Measurements from ENCODE around the gene ZBTB3.
"Not testable (repeated sequence)": the region's sequence is repeated elsewhere in the genome, so short reads cannot be mapped to it uniquely, and the experiment has no call there.

ZBTB3 gene

GRCh38 chr11:62760867-62761227 lies 6.9 kb upstream of the ZBTB3 start:
- H3K27me3 ChIP-seq (ENCODE audit: control insufficient read depth in 5 of 5, insufficient read depth in 4 of 5, low read length in 5 of 5); H3K9ac ChIP-seq (ENCODE audit: low read length in 5 of 5); H3K27ac ChIP-seq (ENCODE audit: low read depth, low read length); H3K9me3 ChIP-seq (ENCODE audit: control insufficient read depth in 5 of 5, low read length in 5 of 5): not testable (repeated sequence)
- peaks cover 4 to 18% (median 15%) of the 10 kb centered on the region in 5 donors for H3K4me1 ChIP-seq (ENCODE audit: control insufficient read depth in 5 of 5, insufficient read depth in 5 of 5, low read length in 5 of 5)
- H3K4me3 ChIP-seq (ENCODE audit: low read depth in 1 of 5, low read length in 5 of 5), result peak overlapping the region; percentile 11 to 92 (median 48)
- H3K36me3 ChIP-seq (ENCODE audit: control insufficient read depth in 5 of 5, insufficient read depth in 5 of 5, low read length in 5 of 5), result peaks cover 0 to 13% (median 7%) of the 10 kb centered on the region in 5 donors

GRCh38 chr11:62757846-62758788 lies 4.2 kb upstream of the ZBTB3 start:
- no peaks in the 10 kb centered on the region for H3K27me3 ChIP-seq (ENCODE audit: control insufficient read depth in 5 of 5, insufficient read depth in 4 of 5, low read length in 5 of 5)
- H3K27ac ChIP-seq (ENCODE audit: low read depth, low read length), result no peak overlapping the region
- H3K4me1 ChIP-seq (ENCODE audit: control insufficient read depth in 5 of 5, insufficient read depth in 5 of 5, low read length in 5 of 5), result peaks cover 12 to 26% (median 20%) of the 10 kb centered on the region in 5 donors
- peaks cover 0 to 6% (median 0%) of the 10 kb centered on the region in 5 donors for H3K36me3 ChIP-seq (ENCODE audit: control insufficient read depth in 5 of 5, insufficient read depth in 5 of 5, low read length in 5 of 5)
- H3K9me3 ChIP-seq (ENCODE audit: control insufficient read depth in 5 of 5, low read length in 5 of 5), result no peaks in the 10 kb centered on the region
- H3K4me3 ChIP-seq (ENCODE audit: low read depth in 1 of 5, low read length in 5 of 5), result no peak overlapping the region
- H3K9ac ChIP-seq (ENCODE audit: low read length in 5 of 5), result no peak overlapping the region

- H3K9me3 ChIP-seq (ENCODE audit: control insufficient read depth in 5 of 5, low read length in 5 of 5), result no peaks in the 10 kb centered on the region
- H3K4me1 ChIP-seq (ENCODE audit: control insufficient read depth in 5 of 5, insufficient read depth in 5 of 5, low read length in 5 of 5), result peaks cover 13 to 27% (median 18%) of the 10 kb centered on the region in 5 donors
- no peak overlapping the region for H3K4me3 ChIP-seq (ENCODE audit: low read depth in 1 of 5, low read length in 5 of 5)
- H3K9ac ChIP-seq (ENCODE audit: low read length in 5 of 5), result no peak overlapping the region
- no peaks in the 10 kb centered on the region for H3K27me3 ChIP-seq (ENCODE audit: control insufficient read depth in 5 of 5, insufficient read depth in 4 of 5, low read length in 5 of 5)
- no peak overlapping the region for H3K27ac ChIP-seq (ENCODE audit: low read depth, low read length)
- H3K36me3 ChIP-seq (ENCODE audit: control insufficient read depth in 5 of 5, insufficient read depth in 5 of 5, low read length in 5 of 5), result peaks cover 0 to 13% (median 11%) of the 10 kb centered on the region in 5 donors
Observed at GRCh38 chr11:62755086-62755615, 1.2 kb upstream of the ZBTB3 start.

DNA sequence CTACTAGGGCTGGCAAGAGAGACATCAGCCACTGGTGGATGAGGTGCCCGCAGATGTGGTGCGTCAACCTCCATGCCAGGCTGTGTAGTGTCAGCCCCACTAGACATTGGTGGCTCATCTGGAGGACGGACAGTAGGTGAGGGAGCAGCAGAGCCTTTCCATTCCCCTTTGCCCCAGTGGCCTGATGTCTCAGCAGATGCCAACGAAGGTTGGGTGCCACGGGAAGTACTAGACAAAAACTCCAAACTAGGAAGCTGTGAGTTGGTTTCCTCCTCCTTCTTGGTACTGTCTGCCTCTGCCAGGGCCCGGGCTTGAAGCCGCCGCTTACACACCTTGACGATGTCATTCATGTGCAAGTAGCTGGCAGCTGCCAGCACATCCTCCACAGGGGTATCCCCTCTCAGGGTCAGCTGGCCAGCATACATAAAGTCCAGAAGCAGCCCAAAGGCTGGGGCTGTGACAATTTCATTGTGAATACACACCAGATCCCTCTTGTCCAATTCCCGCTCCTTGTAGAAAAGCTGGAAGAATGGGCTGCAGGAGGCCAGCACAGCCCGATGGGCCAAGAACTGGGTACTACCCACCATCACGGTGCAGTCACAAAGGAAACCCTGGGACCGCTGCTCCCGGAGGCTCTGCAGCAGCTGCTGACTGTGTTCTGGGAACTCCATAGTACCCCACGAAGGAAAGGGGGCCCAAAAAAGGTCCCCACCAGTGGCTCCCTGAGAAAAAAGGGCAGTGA lies 795 bp downstream of the ZBTB3 start:
- Histone ChIP-seq H3K27ac (ENCODE audit: low read depth, low read length) (peak overlapping the region; percentile 84), H3K27me3 (ENCODE audit: control insufficient read depth in 5 of 5, insufficient read depth in 4 of 5, low read length in 5 of 5) (no peaks in the 10 kb centered on the region), H3K4me3 (ENCODE audit: low read depth in 1 of 5, low read length in 5 of 5) (peak overlapping the region; percentile 96 to 100 (median 99)), H3K36me3 (ENCODE audit: control insufficient read depth in 5 of 5, insufficient read depth in 5 of 5, low read length in 5 of 5) (peaks cover 0 to 17% (median 13%) of the 10 kb centered on the region in 5 donors), H3K4me1 (ENCODE audit: control insufficient read depth in 5 of 5, insufficient read depth in 5 of 5, low read length in 5 of 5) (peaks cover 13 to 27% (median 18%) of the 10 kb centered on the region in 5 donors), H3K9ac (ENCODE audit: low read length in 5 of 5) (peak overlapping the region in 4 of 5 donors; percentile 54 to 84 (median 67)), H3K9me3 (ENCODE audit: control insufficient read depth in 5 of 5, low read length in 5 of 5) (no peaks in the 10 kb centered on the region)

- H3K4me1 ChIP-seq (ENCODE audit: control insufficient read depth in 5 of 5, insufficient read depth in 5 of 5, low read length in 5 of 5), result peaks cover 13 to 27% (median 18%) of the 10 kb centered on the region in 5 donors
- H3K36me3 ChIP-seq (ENCODE audit: control insufficient read depth in 5 of 5, insufficient read depth in 5 of 5, low read length in 5 of 5), result peaks cover 0 to 17% (median 13%) of the 10 kb centered on the region in 5 donors
- no peaks in the 10 kb centered on the region for H3K27me3 ChIP-seq (ENCODE audit: control insufficient read depth in 5 of 5, insufficient read depth in 4 of 5, low read length in 5 of 5)
- no peak overlapping the region for H3K27ac ChIP-seq (ENCODE audit: low read depth, low read length)
- no peak overlapping the region for H3K9ac ChIP-seq (ENCODE audit: low read length in 5 of 5)
- no peaks in the 10 kb centered on the region for H3K9me3 ChIP-seq (ENCODE audit: control insufficient read depth in 5 of 5, low read length in 5 of 5)
- peak overlapping the region in 1 of 5 donors; percentile 96 for H3K4me3 ChIP-seq (ENCODE audit: low read depth in 1 of 5, low read length in 5 of 5)
Observed at GRCh38 chr11:62752177-62752785, 1.7 kb downstream of the ZBTB3 start.

DNA sequence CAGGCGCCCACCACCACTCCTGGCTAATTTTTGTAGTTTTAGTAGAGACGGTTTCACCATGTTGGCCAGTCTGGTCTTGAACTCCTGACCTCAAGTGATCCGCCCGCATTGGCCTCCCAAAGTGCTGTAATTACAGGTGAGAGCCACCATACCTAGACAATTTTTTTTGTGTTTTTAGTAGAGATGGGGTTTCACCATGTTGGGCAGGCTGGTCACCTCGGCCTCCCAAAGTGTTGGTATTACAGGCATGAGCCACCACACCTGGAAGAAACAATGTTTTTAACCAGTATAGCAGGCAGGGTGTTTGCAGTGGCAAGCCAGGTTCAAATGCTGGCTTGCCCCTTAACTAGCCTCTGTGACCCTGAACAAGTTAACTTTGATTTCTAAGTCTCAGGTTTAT lies 4.0 kb downstream of the ZBTB3 start:
- not testable (repeated sequence) for H3K27ac ChIP-seq (ENCODE audit: low read depth, low read length); H3K9ac ChIP-seq (ENCODE audit: low read length in 5 of 5); H3K27me3 ChIP-seq (ENCODE audit: control insufficient read depth in 5 of 5, insufficient read depth in 4 of 5, low read length in 5 of 5); H3K9me3 ChIP-seq (ENCODE audit: control insufficient read depth in 5 of 5, low read length in 5 of 5); H3K4me3 ChIP-seq (ENCODE audit: low read depth in 1 of 5, low read length in 5 of 5)
- Histone ChIP-seq H3K36me3 (ENCODE audit: control insufficient read depth in 5 of 5, insufficient read depth in 5 of 5, low read length in 5 of 5) (peaks cover 0 to 17% (median 13%) of the 10 kb centered on the region in 5 donors), H3K4me1 (ENCODE audit: control insufficient read depth in 5 of 5, insufficient read depth in 5 of 5, low read length in 5 of 5) (peaks cover 13 to 27% (median 18%) of the 10 kb centered on the region in 5 donors)

GRCh38 chr11:62747475-62748160 lies 6.3 kb downstream of the ZBTB3 start:
- Histone ChIP-seq H3K4me3 (ENCODE audit: low read depth in 1 of 5, low read length in 5 of 5) (no peak overlapping the region), H3K4me1 (ENCODE audit: control insufficient read depth in 5 of 5, insufficient read depth in 5 of 5, low read length in 5 of 5) (peaks cover under 1 to 11% (median 8%) of the 10 kb centered on the region in 5 donors), H3K27ac (ENCODE audit: low read depth, low read length) (no peak overlapping the region), H3K9ac (ENCODE audit: low read length in 5 of 5) (no peak overlapping the region), H3K27me3 (ENCODE audit: control insufficient read depth in 5 of 5, insufficient read depth in 4 of 5, low read length in 5 of 5) (no peaks in the 10 kb centered on the region), H3K9me3 (ENCODE audit: control insufficient read depth in 5 of 5, low read length in 5 of 5) (no peaks in the 10 kb centered on the region), H3K36me3 (ENCODE audit: control insufficient read depth in 5 of 5, insufficient read depth in 5 of 5, low read length in 5 of 5) (peaks cover 0 to 14% (median 9%) of the 10 kb centered on the region in 5 donors)

- H3K4me1 ChIP-seq (ENCODE audit: control insufficient read depth in 5 of 5, insufficient read depth in 5 of 5, low read length in 5 of 5), result no peaks in the 10 kb centered on the region
Observed at GRCh38 chr11:62737196-62737595, 16.8 kb downstream of the ZBTB3 start.

DNA sequence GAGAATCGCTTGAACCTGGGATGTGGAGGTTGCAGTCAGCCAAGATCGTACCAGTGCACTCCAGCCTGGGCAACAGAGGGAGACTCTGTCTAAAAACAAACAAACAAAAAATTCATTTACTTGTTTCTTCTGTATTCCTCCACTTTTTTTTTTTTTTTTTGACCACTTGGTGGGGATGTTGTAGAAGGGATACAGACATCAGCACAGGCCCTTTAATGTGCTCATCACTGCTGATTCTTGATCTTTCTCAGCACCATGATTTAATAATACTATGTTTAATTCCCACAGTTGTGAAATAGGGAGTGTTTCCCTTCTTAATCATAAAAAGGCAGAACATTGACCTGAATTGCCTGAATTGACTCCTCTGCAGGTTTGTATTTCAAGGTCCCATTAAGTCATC lies 21.1 kb downstream of the ZBTB3 start:
- Histone ChIP-seq H3K9ac (ENCODE audit: low read length in 5 of 5) (peak overlapping the region in 1 of 5 donors; percentile 10), H3K27ac (ENCODE audit: low read depth, low read length) (no peak overlapping the region), H3K36me3 (ENCODE audit: control insufficient read depth in 5 of 5, insufficient read depth in 5 of 5, low read length in 5 of 5) (peaks cover 10 to 35% (median 18%) of the 10 kb centered on the region in 5 donors), H3K27me3 (ENCODE audit: control insufficient read depth in 5 of 5, insufficient read depth in 4 of 5, low read length in 5 of 5) (no peaks in the 10 kb centered on the region), H3K9me3 (ENCODE audit: control insufficient read depth in 5 of 5, low read length in 5 of 5) (no peaks in the 10 kb centered on the region), H3K4me1 (ENCODE audit: control insufficient read depth in 5 of 5, insufficient read depth in 5 of 5, low read length in 5 of 5) (peaks cover 2 to 22% (median 20%) of the 10 kb centered on the region in 5 donors), H3K4me3 (ENCODE audit: low read depth in 1 of 5, low read length in 5 of 5) (no peak overlapping the region)

More at GRCh38 chr11:62737196-62737595, 16.8 kb downstream of the ZBTB3 start:
- no peaks in the 10 kb centered on the region for H3K27me3 ChIP-seq (ENCODE audit: control insufficient read depth in 5 of 5, insufficient read depth in 4 of 5, low read length in 5 of 5)
- H3K27ac ChIP-seq (ENCODE audit: low read depth, low read length), result no peak overlapping the region
- no peak overlapping the region for H3K4me3 ChIP-seq (ENCODE audit: low read depth in 1 of 5, low read length in 5 of 5)
- H3K9ac ChIP-seq (ENCODE audit: low read length in 5 of 5), result no peak overlapping the region
- H3K9me3 ChIP-seq (ENCODE audit: control insufficient read depth in 5 of 5, low read length in 5 of 5), result no peaks in the 10 kb centered on the region
- peaks cover 16 to 66% (median 46%) of the 10 kb centered on the region in 5 donors for H3K36me3 ChIP-seq (ENCODE audit: control insufficient read depth in 5 of 5, insufficient read depth in 5 of 5, low read length in 5 of 5)
